G401.6 (cell line): ENCODE measurements around the gene ADAM15.

ENCODE experiments used
- FAIRE-seq: peaks from 2 replicates; lab custom pipeline; 2012; peaks lifted over from hg19 to GRCh38; lab: Jason Lieb, UNC

The ADAM15 gene

GRCh38 chr1:155052439-155053395, 1.6 kb downstream of the ADAM15 start:
- no peak for FAIRE-seq

- FAIRE-seq, result no peak
Measured at GRCh38 chr1:155053531-155054105, 2.5 kb downstream of the ADAM15 start.

GRCh38 chr1:155057104-155057503, 6.0 kb downstream of the ADAM15 start:
- no peak for FAIRE-seq

- FAIRE-seq, result no peak
Measured at GRCh38 chr1:155057788-155058211, 6.7 kb downstream of the ADAM15 start.

GRCh38 chr1:155060736-155061135, 9.6 kb downstream of the ADAM15 start:
- no peak for FAIRE-seq

- peak; percentile 92 for FAIRE-seq
Measured at GRCh38 chr1:155061381-155062150, 10.4 kb downstream of the ADAM15 start.

- no peak for FAIRE-seq
Measured at GRCh38 chr1:155062151-155062686, 11.1 kb downstream of the ADAM15 start.

GRCh38 chr1:155062702-155063411, 11.7 kb downstream of the ADAM15 start:
- FAIRE-seq, result no peak

- peak; percentile 95 for FAIRE-seq
Measured at GRCh38 chr1:155063550-155064110, 12.5 kb downstream of the ADAM15 start, which contains the start of gene EFNA4. EFNA4 (plus strand) TSS chr1:155063740; CDS start chr1:155063824, 84 bp downstream.

- no peak for FAIRE-seq
Measured at GRCh38 chr1:155064111-155064831, 13.2 kb downstream of the ADAM15 start.

- no peak for FAIRE-seq
Measured at GRCh38 chr1:155064832-155065429, 13.8 kb downstream of the ADAM15 start.

GRCh38 chr1:155066777-155067176, 15.7 kb downstream of the ADAM15 start:
- FAIRE-seq, result no peak

- FAIRE-seq, result no peak
Measured at GRCh38 chr1:155068599-155068998, 17.5 kb downstream of the ADAM15 start.

- FAIRE-seq, result no peak
Measured at GRCh38 chr1:155069551-155070157, 18.5 kb downstream of the ADAM15 start.

- FAIRE-seq, result no peak
Measured at GRCh38 chr1:155070158-155070621, 19.1 kb downstream of the ADAM15 start.

- FAIRE-seq, result no peak
Measured at GRCh38 chr1:155070721-155071569, 19.8 kb downstream of the ADAM15 start.

- FAIRE-seq, result no peak
Measured at GRCh38 chr1:155071701-155072100, 20.6 kb downstream of the ADAM15 start.

GRCh38 chr1:155072531-155073289, 21.6 kb downstream of the ADAM15 start:
- no peak for FAIRE-seq
